ENCODE results near the gene EIF4E2. TPM values are rescaled to one million over a fixed set of nuclear protein-coding genes. Genes with fewer than 3 reads are reported as not detected.

EIF4E2 gene
- total RNA-seq, 1 donor from 2014 or later, result 68.1 TPM

DNA sequence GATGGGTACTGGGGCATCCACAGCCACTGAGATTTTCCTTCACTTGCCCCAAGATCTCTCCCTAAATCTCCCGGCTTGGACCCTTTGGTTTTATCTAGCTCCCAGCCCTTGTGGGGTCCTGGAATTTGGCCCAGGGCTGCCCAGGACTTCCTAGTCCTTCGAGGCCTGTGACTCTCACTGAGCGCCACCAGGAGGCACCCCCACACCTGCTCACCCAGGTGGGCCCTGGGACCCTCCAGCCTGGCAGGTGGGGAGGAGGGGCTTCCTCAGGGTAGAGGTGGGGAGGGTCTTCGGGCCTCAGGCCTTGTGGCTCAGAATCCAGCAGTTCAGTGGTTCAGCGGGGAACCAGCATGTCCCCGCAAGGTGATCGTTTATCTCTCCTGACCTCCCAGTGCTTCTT is 42.2 kb upstream of the EIF4E2 start:
- peaks cover 7% of the 10 kb centered on the region for H3K4me1 ChIP-seq
- no peaks in the 10 kb centered on the region for H3K9me3 ChIP-seq
- H3K27me3 ChIP-seq (ENCODE audit: low read depth), result peaks cover 44% of the 10 kb centered on the region
- no peak overlapping the region for H3K4me3 ChIP-seq
- H3K27ac ChIP-seq, result no peak overlapping the region
- no peak for ATAC-seq
- intact Hi-C loops (cut with DNase I), result no loop called here
- no peak for DNase-seq
- TF ChIP-seq CTCF (IDR thresholded peaks at IDR 0.05), result no peak
- no peaks in the 10 kb centered on the region for H3K36me3 ChIP-seq

DNA sequence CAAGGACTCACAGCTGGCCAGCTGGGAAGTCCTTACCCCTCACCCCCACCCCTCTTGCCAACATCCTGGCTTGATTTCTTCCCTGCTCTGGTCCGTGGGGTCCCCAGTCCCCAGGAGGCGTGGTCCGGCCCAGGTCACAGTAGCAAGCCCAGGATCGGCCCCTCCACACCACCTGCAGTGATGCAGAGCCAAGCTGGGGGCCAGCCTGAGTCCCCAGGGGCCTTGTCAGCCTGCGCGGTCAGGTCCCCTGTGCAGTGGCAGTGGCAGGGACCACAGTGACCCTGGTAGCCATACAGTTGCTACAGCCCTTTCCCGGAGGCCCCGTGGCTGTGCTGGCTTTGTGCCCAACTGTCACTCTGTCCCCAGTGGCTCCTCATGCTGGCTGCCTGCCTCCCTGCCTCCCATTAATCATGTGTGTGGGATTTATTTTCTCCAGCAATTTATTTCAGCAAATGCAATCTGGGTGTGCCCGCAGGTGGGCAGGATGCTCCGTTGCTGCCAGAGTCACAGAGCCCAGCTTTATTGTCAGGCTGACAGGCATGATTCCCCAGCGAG is 39.1 kb upstream of the EIF4E2 start:
- DNase-seq, result no peak
- intact Hi-C loops (cut with DNase I), result no loop called here
- no peak for ATAC-seq

GRCh38 chr2:232512602-232513001 is 37.9 kb upstream of the EIF4E2 start:
- Histone ChIP-seq H3K4me3 (no peak overlapping the region), H3K36me3 (no peaks in the 10 kb centered on the region), H3K27ac (no peak overlapping the region), H3K9me3 (no peaks in the 10 kb centered on the region), H3K27me3 (ENCODE audit: low read depth) (peaks cover 11% of the 10 kb centered on the region), H3K4me1 (no peaks in the 10 kb centered on the region)
- no peak for ATAC-seq
- TF ChIP-seq CTCF (IDR thresholded peaks at IDR 0.05), result no peak
- DNase-seq, result no peak
- intact Hi-C loops (cut with DNase I), result no loop called here

More for the DNA sequence above, 39.1 kb upstream of the EIF4E2 start:
- H3K4me3 ChIP-seq, result no peak overlapping the region
- no peak for TF ChIP-seq CTCF (IDR thresholded peaks at IDR 0.05)
- H3K27ac ChIP-seq, result no peak overlapping the region
- no peaks in the 10 kb centered on the region for H3K4me1 ChIP-seq
- H3K36me3 ChIP-seq, result no peaks in the 10 kb centered on the region
- H3K9me3 ChIP-seq, result no peaks in the 10 kb centered on the region
- H3K27me3 ChIP-seq (ENCODE audit: low read depth), result peaks cover 16% of the 10 kb centered on the region

DNA sequence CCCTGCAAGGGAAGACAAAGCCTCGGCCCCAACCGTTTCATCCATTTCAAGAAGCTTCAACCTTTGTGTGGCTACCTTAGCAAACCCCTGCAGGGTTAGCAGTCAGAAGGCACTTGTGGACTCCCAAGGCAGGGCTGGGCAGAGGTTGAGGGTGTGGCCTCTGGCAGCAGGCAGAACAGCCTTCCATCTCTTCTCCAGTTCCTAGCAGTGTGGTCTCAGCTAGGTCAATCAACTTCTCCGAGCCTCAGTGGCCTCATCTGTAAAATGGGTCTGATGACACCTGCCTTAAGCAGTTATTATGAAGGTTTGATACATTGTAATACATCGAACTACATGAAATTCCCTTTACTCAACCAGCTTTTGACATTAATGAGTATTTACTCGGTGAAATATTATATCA is 37.1 kb upstream of the EIF4E2 start:
- intact Hi-C loops (cut with DNase I), result no loop called here
- H3K4me3 ChIP-seq, result no peak overlapping the region
- H3K27me3 ChIP-seq (ENCODE audit: low read depth), result peaks cover 8% of the 10 kb centered on the region
- DNase-seq (no peak), ATAC-seq (no peak)
- no peak for TF ChIP-seq CTCF (IDR thresholded peaks at IDR 0.05)
- H3K36me3 ChIP-seq, result no peaks in the 10 kb centered on the region
- no peaks in the 10 kb centered on the region for H3K9me3 ChIP-seq
- H3K4me1 ChIP-seq, result no peaks in the 10 kb centered on the region
- no peak overlapping the region for H3K27ac ChIP-seq

DNA sequence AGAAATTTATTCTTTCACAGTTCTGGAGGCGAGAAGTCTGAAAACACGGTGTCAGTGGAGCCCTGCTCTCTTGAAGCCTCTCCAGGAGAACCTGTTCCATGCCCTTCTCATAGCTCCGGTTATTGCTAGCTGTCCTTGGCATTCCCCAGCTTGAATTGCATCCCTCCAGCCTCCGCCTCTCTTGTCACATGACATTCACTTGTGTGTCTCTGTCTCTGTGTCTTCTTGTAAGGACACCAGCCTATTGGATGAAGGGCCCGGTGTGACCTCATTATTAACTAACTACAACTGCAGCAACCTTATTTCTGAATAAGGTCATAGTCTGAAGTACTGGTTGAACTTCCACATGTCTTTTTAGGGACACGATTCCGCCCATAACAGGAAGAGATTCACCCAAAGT is 34.9 kb upstream of the EIF4E2 start:
- DNase-seq (no peak), ATAC-seq (no peak)
- no peak overlapping the region for H3K27ac ChIP-seq
- no peaks in the 10 kb centered on the region for H3K9me3 ChIP-seq
- H3K4me3 ChIP-seq, result no peak overlapping the region
- TF ChIP-seq CTCF (IDR thresholded peaks at IDR 0.05), result no peak
- intact Hi-C loops (cut with DNase I), result no loop called here
- peaks cover 25% of the 10 kb centered on the region for H3K27me3 ChIP-seq (ENCODE audit: low read depth)
- no peaks in the 10 kb centered on the region for H3K4me1 ChIP-seq
- H3K36me3 ChIP-seq, result no peaks in the 10 kb centered on the region

- intact Hi-C loops (cut with DNase I), result no loop called here
- no peak for DNase-seq
- H3K27me3 ChIP-seq (ENCODE audit: low read depth), result peaks cover 33% of the 10 kb centered on the region
These were observed 33.9 kb upstream of the EIF4E2 start for GRCh38 chr2:232516551-232516950.

More at GRCh38 chr2:232516551-232516950, 33.9 kb upstream of the EIF4E2 start:
- no peak overlapping the region for H3K4me3 ChIP-seq
- peaks cover under 1% of the 10 kb centered on the region for H3K4me1 ChIP-seq
- H3K9me3 ChIP-seq, result no peaks in the 10 kb centered on the region
- TF ChIP-seq CTCF (IDR thresholded peaks at IDR 0.05), result no peak
- no peak overlapping the region for H3K27ac ChIP-seq
- H3K36me3 ChIP-seq, result no peaks in the 10 kb centered on the region
- ATAC-seq, result no peak

Data from lower lobe of right lung (tissue), 2 donors.